ENCODE results near the gene SYCP2L.
A peak's percentile ranks its signal among the peaks of the same experiment; 100 is the strongest.
"Not testable (repeated sequence)": the region's sequence is repeated elsewhere in the genome, so short reads cannot be mapped to it uniquely, and the experiment has no call there.

The SYCP2L gene

GRCh38 chr6:10884245-10884972, 2.4 kb upstream of the SYCP2L start:
- H3K27ac ChIP-seq, result peak overlapping the region; percentile 98
- H2AFZ ChIP-seq, result peak overlapping the region; percentile 31
- peak overlapping the region; percentile 29 for H3K9ac ChIP-seq
- H3K36me3 ChIP-seq (ENCODE audit: control insufficient read depth, insufficient read depth, low read length), result no peaks in the 10 kb centered on the region
- no peak for TF ChIP-seq CTCF (IDR thresholded peaks at IDR 0.05)
- peaks cover 12% of the 10 kb centered on the region for H3K4me1 ChIP-seq
- H3K27me3 ChIP-seq (ENCODE audit: control insufficient read depth, insufficient read depth, low read length), result no peaks in the 10 kb centered on the region
- H3K9me3 ChIP-seq (ENCODE audit: control insufficient read depth, low read length), result no peaks in the 10 kb centered on the region
- H3K4me2 ChIP-seq (ENCODE audit: low read length), result peak overlapping the region; percentile 73
- peak overlapping the region; percentile 93 for H3K4me3 ChIP-seq (ENCODE audit: low read depth, low read length)
- H3K79me2 ChIP-seq, result peaks cover 34% of the 10 kb centered on the region

- not testable (repeated sequence) for H3K36me3 ChIP-seq (ENCODE audit: control insufficient read depth, insufficient read depth, low read length); H3K27me3 ChIP-seq (ENCODE audit: control insufficient read depth, insufficient read depth, low read length); H3K9me3 ChIP-seq (ENCODE audit: control insufficient read depth, low read length); H3K4me1 ChIP-seq
- peak overlapping the region; percentile 93 for H3K4me3 ChIP-seq (ENCODE audit: low read depth, low read length)
- H3K4me2 ChIP-seq (ENCODE audit: low read length), result peak overlapping the region; percentile 73
- peak overlapping the region; percentile 98 for H3K27ac ChIP-seq
- peak overlapping the region; percentile 67 for H2AFZ ChIP-seq
- H3K79me2 ChIP-seq, result peaks cover 29% of the 10 kb centered on the region
- peak overlapping the region; percentile 16 for H3K9ac ChIP-seq
Observed at GRCh38 chr6:10886365-10886690, 524 bp upstream of the SYCP2L start.

GRCh38 chr6:10890151-10890550, 3.3 kb downstream of the SYCP2L start:
- no peak overlapping the region for H3K27ac ChIP-seq
- H3K27me3 ChIP-seq (ENCODE audit: control insufficient read depth, insufficient read depth, low read length), result no peaks in the 10 kb centered on the region

GRCh38 chr6:10891960-10892359, 5.1 kb downstream of the SYCP2L start:
- no peak overlapping the region for H3K27ac ChIP-seq
- H3K36me3 ChIP-seq (ENCODE audit: control insufficient read depth, insufficient read depth, low read length), result peaks cover 5% of the 10 kb centered on the region
- H3K4me2 ChIP-seq (ENCODE audit: low read length), result no peak overlapping the region
- peaks cover 37% of the 10 kb centered on the region for H3K79me2 ChIP-seq
- no peak overlapping the region for H2AFZ ChIP-seq
- no peaks in the 10 kb centered on the region for H3K27me3 ChIP-seq (ENCODE audit: control insufficient read depth, insufficient read depth, low read length)
- no peak overlapping the region for H3K4me3 ChIP-seq (ENCODE audit: low read depth, low read length)
- no peak for TF ChIP-seq CTCF (IDR thresholded peaks at IDR 0.05)
- no peaks in the 10 kb centered on the region for H3K9me3 ChIP-seq (ENCODE audit: control insufficient read depth, low read length)
- H3K4me1 ChIP-seq, result peaks cover 11% of the 10 kb centered on the region
- H3K9ac ChIP-seq, result no peak overlapping the region

More at GRCh38 chr6:10890151-10890550, 3.3 kb downstream of the SYCP2L start:
- Histone ChIP-seq H2AFZ (no peak overlapping the region), H3K36me3 (ENCODE audit: control insufficient read depth, insufficient read depth, low read length) (peaks cover 5% of the 10 kb centered on the region), H3K9ac (no peak overlapping the region), H3K9me3 (ENCODE audit: control insufficient read depth, low read length) (no peaks in the 10 kb centered on the region), H3K79me2 (peaks cover 37% of the 10 kb centered on the region), H3K4me1 (peaks cover 11% of the 10 kb centered on the region), H3K4me2 (ENCODE audit: low read length) (peak overlapping the region; percentile 73), H3K4me3 (ENCODE audit: low read depth, low read length) (peak overlapping the region; percentile 93)
- TF ChIP-seq CTCF (IDR thresholded peaks at IDR 0.05), result no peak

GRCh38 chr6:10894958-10895357, 8.1 kb downstream of the SYCP2L start:
- H3K36me3 ChIP-seq (ENCODE audit: control insufficient read depth, insufficient read depth, low read length), result peaks cover 5% of the 10 kb centered on the region
- H2AFZ ChIP-seq, result no peak overlapping the region
- no peak for TF ChIP-seq CTCF (IDR thresholded peaks at IDR 0.05)
- peak overlapping the region; percentile 13 for H3K4me2 ChIP-seq (ENCODE audit: low read length)
- H3K9ac ChIP-seq, result no peak overlapping the region
- H3K4me3 ChIP-seq (ENCODE audit: low read depth, low read length), result no peak overlapping the region
- no peaks in the 10 kb centered on the region for H3K27me3 ChIP-seq (ENCODE audit: control insufficient read depth, insufficient read depth, low read length)
- H3K27ac ChIP-seq, result no peak overlapping the region
- peaks cover 18% of the 10 kb centered on the region for H3K79me2 ChIP-seq
- H3K9me3 ChIP-seq (ENCODE audit: control insufficient read depth, low read length), result no peaks in the 10 kb centered on the region
- peaks cover 11% of the 10 kb centered on the region for H3K4me1 ChIP-seq
